Measurements from ENCODE around the gene FAM20B.

DNA sequence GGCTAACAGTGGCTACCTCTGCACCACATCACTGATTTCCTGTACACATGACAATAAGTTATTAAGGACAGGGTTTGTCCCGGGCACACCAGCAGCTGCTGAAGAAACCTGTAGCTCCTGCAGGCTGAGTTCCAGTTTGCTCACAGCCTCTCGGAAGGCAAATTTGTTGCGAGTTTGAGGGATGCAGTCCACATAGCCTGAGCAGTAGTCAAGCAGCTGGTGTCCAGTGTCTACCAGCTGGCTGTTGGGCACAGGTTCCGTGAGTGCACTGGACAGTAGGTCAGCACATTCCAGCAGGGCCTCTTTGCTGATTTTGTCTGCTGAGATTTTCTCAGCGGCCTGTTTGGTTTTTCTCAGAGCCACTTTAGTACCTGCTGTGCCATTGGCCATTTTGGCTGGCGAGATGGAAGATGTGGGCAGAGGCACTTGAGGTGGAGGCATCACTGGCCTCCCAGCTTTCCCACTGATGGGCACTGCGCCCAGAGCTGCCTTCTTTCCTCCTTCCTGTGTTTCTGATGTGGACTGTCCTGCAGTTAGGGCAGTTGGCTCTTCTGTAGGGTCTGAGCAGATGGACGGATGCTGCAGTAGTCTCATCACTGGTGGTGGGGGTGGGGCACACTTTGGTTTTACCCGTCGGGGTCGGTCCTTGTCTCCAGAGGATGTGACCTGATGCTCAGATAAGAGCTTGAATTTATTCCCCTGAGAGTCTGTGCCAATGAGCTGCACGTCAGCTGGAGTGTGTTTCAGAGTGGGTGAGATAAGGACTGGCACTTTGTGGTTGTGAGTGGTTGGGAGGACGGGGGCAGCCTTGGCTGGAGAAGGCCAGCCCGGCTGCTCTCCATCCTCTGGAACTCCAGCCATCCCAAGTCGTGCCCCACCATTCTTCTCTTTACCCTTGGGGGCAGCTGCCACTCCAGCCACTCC is 82.3 kb downstream of the FAM20B start:
- TF ChIP-seq POLR2AphosphoS5 (IDR thresholded peaks at IDR 0.05): no peak
- TF ChIP-seq, protein P1, sequence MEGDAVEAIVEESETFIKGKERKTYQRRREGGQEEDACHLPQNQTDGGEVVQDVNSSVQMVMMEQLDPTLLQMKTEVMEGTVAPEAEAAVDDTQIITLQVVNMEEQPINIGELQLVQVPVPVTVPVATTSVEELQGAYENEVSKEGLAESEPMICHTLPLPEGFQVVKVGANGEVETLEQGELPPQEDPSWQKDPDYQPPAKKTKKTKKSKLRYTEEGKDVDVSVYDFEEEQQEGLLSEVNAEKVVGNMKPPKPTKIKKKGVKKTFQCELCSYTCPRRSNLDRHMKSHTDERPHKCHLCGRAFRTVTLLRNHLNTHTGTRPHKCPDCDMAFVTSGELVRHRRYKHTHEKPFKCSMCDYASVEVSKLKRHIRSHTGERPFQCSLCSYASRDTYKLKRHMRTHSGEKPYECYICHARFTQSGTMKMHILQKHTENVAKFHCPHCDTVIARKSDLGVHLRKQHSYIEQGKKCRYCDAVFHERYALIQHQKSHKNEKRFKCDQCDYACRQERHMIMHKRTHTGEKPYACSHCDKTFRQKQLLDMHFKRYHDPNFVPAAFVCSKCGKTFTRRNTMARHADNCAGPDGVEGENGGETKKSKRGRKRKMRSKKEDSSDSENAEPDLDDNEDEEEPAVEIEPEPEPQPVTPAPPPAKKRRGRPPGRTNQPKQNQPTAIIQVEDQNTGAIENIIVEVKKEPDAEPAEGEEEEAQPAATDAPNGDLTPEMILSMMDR (IDR thresholded peaks at IDR 0.05): no peak
- no peak for TF ChIP-seq POLR2A (IDR thresholded peaks at IDR 0.05)
